Stromal cell of bone marrow (primary cell): Measurements from ENCODE around the gene DNM1.
"Not testable (repeated sequence)": the region's sequence is repeated elsewhere in the genome, so short reads cannot be mapped to it uniquely, and the experiment has no call there.

ENCODE experiments used
- DNase-seq: peaks from one replicate; pipeline ENCODE4 v3.0.0-alpha.2; 2012; ENCODE audit warnings: low read depth

Gene DNM1

DNA sequence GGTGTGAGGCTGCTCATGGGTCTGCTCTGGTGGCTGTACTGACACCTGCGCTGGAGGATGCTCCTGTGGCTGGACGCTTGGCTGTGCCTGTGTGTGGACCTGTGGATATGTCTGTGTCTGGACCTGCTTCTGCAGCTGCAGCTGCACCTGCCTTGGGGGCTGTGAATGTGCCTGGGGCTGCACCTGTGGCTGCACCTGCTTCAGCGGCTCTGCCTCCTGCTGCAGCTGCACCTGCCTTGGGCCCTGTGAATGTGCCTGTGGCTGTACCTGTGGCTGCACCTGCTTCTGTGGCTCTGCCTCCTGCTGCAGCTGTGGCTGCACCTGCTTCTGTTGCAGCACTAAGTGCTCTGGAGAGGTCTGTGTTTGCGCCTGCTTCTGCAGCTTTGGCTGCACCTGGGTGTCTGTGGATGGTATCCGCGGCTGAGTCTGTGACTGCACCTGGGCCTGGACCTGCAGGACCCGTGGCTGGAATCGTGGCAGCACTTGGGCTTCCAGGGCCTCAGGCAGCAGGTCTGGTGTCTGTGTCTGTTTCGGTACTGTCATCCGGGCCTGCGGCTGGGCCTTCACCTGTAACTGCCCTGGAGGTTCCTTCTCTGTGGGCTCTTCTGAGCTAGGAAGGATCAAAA, 24.3 kb upstream of the DNM1 start:
- DNase-seq, result no peak

DNA sequence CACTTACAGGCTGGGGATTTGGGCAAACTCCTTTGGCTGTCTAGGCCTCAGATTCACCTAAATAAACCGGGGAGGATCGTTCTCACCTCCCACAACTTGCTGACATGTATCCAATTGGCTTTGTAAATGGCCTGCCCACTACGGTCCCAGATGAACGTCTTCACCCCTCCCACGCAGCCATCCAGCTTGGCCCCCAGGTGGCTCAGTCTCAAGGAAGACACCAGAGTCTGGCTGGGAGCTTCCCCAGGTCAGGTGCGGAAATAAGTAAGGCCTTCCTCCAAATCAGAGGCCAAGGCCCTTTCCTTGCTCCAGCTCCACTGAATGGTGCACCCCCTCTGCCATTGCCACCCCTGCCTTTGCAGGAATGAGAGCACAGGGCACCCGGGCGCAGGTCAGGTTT, 23.2 kb upstream of the DNM1 start:
- DNase-seq, result no peak

DNA sequence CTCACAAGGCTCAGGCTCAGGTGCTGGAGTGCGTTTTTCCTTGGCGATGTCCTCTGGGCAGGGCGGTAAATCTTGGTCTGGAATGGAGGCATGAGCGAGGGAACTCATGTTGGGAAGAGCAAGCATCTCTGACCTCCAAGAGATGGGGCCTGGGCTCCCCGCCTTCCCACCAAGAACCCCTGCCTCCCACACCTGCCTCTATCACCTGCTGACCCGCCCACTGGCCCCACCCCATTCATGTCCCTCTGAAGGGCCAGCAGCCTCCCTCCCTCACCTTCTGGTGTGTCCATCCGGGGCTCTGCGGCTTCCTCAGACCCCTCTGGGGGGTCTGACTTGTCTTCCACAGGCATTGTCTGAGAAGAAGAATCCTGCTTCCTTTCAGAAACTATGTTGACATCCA, 22.7 kb upstream of the DNM1 start:
- DNase-seq, result no peak

DNA sequence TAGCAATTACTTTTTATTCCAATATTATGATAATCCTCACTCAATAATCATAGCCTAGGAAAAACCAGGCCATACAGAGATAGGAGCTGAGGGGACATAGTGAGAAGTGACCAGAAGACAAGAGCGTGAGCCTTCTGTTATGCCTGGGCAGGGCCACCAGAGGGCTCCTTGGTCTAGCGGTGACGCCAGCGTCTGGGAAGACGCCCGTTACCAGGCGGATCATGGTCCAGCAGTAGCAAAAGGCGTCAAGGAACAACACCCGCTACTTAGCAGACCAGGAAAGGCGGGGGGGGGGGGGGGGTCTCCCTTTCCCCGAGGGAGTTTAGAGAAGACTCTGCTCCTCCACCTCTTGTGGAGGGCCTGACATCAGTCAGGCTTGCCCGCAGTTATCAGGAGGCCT, 21.7 kb upstream of the DNM1 start:
- DNase-seq, result not testable (repeated sequence)

DNA sequence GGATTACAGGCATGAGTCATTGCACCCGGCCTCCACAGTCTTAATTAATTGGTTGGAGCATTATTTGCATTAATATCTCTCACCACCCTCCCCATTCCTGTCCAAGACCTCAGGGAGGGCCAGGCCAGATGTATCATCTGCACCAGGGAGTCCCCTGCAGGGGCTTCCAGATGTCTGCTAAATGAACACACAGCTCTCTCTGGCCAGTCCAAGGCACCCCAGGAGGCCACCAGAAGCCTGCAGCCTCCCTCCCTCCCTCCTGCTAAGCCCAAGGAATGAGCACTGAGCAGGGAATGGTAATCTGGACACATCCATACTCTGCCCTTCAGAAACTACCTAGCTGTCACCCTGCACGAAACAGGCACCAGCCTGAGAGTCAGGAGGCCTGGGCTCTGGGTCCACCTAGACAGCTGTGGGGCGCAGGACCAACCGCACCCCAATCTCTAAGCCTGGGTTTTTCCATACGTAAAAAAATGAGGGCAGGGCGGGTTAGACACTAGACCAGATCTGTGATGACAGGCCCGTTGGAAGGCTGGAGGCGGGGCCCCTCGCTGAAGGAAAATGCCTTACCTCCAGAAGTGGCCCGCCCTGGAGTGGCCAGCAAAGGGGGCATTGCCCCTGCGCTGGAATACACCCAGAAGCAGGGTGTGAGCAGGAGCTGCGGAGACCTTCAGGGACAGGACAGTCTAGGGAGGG, 20.1 kb upstream of the DNM1 start:
- DNase-seq, result no peak

DNA sequence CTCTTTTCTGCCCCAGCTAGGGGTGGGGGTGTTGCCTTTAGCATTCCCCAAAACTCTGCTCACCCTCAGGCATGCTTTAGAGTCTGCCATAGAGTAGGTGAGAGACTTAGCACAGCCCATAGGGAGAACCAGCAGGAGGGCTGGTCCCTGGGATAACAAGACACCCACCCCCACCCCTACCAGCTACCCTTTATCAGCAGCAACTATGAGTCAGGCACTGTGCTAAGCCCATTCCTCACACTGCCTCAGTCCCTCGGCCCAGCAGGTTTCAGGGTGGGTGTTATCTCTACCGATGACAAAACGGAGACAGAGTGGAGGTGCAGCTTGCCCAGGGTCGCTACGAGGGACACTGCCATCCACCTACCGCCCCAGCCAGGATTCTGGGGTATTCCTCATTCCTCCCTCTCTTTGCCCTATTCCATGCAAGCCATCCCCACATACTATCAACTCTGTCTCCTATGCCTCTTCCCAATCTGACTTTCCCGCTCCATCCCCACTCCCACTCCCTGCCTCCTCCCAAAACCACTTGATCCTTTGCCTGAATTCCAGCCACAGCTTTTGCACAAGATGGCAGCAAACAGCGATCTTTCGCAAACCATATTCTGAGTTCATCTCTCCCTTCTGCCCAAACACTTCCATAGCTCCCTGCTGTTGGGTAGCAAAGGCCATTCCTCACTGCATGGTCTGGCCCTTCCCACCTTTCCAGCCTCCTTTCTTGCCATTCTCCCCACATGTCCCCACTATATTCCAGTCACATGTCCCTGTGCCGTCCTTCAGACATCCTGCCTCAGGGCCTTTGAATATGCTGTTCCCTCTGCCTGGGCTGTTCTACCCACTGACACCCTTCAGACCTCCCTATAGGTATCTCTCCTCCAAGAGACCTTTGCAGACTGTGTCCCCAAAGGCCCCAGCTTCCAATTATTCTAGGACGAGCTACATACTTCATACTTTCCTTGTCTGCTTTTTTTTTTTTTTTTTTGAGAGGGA, 16.9 kb upstream of the DNM1 start:
- no peak for DNase-seq

DNA sequence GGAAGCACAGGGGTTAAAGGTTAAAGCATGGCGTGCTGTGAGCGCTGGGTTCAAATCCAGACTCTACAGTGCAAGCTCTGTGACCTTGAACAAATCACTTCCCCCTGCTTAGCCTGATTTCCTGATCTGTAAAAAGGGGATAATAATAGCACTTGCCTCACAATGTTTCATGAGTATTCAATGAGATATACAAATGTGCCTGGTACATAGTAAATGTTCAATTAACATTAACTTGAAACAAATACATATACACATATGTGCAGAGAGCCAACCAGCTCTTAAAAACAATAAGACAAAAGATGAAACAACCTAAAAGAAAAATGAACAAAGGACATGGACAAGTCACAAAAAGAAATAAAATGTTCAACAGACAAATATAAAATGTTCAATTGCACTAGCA, 15.8 kb upstream of the DNM1 start:
- DNase-seq, result no peak

DNA sequence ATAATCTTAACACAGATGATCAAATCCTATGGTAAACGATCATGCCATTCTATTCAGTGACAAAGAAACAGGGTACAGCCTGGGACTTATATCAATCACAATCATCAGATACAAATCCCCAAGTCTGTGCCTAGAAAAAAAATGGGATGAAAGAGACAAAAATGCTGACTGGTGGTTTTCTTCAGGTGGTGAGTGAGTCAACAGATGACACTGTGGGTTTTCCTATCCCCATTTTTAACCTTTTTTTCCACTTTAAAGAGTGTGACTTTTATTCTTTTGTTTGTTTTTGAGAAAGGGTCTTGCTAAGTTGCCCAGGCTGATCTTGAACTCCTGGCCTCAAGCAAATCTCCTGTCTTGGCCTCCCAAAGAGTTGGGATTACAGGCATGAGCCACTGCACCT, 15.0 kb upstream of the DNM1 start:
- no peak for DNase-seq

DNA sequence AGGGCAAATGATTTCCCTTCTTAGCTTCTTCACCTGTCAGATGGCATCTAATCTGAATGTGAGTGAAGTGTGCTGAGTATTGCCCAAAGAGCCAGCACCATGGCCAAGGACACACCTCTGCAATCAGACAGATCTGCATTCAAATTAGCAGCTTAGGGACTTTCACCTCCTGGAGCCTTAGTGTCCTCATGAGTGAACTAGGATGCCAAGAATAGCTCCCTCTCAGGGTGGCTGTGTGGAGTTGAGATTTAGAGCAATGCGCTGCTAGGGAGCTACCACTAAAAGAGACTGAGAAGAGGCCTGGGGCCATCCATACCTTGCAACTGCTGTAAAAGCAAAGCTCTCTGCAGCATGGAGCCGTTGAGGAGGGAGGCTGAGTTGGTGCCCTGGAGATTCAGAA, 13.2 kb upstream of the DNM1 start:
- DNase-seq, result no peak

DNA sequence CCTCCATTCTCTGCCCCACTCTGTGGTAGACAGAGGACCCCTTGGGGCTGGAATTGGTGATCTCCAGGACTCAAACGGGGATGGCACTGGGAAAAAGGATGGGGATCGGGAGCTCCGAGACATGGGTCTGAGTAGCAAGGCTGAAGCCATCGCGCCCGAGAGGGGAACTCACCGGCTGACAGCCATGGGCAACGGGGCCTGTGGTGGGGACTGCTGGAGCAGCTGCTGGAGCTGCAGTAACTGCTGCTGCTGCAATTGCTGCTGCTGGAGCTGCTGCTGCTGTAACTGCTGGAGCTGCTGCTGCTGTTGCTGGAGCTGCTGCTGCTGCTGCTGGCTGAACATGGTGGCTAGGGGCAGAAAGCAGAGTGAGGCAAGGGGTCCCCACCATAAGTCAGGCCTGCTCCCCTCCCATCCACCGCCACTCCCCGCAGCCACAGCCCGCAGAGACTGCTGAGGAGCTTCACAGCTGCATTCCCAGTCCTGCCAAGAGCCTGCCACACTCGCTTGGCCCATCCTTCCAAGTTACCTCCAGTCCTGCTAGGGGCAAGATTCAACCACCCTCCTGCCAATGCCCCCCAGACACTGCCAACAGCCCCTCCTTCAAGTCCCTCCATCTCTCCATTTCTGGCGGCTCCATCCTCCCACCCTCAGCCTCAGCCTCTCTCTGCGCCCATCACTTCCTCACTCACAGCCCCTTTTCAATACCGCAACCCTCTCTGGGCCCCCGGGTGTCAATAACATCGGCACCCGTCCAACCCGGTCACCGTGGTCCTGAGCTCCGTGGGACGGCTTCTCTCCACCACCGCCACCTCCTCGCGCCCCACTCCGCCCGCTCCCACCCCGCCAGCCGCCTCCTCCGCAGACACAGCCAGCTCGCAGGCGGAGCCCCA, 12.4 kb upstream of the DNM1 start:
- no peak for DNase-seq

DNA sequence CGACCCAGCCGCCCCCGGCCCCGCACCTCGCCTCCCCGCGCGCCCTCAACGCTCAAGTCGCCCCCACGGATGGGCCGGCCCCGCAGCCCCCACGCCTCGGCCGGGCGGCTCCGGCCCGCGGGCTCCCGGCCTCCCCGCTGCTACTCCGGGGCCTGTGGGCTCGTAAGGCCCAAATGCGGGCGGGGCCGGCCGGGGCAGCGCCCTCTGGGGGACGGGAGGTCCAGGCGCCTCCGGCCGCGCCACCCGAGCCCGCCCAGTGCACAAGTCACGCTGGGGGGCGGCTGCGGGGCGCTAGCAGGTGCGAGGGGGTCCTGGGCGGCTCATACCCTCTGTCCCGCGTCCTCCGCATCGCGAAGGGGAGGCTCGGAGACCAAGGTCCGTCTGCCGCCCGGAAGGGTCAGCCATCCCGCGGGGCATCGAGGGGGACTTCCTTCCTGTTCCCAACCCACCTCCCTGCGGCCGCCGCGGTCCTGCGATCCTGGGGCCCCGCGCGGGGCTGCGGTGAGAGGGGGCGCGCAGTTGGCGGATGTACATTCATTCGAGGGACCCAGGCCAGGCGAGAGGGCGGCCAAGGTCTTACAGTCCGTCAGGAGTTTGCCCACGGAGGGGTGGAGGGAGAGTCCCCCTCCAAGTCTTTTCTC, 11.7 kb upstream of the DNM1 start, which contains the start of gene CIZ1:
TSS of gene CIZ1 (minus strand) at position 167 of the 641 bp plus-strand sequence. CDS start 715 bp downstream, outside the sequence.
- peak; percentile 63 for DNase-seq

DNA sequence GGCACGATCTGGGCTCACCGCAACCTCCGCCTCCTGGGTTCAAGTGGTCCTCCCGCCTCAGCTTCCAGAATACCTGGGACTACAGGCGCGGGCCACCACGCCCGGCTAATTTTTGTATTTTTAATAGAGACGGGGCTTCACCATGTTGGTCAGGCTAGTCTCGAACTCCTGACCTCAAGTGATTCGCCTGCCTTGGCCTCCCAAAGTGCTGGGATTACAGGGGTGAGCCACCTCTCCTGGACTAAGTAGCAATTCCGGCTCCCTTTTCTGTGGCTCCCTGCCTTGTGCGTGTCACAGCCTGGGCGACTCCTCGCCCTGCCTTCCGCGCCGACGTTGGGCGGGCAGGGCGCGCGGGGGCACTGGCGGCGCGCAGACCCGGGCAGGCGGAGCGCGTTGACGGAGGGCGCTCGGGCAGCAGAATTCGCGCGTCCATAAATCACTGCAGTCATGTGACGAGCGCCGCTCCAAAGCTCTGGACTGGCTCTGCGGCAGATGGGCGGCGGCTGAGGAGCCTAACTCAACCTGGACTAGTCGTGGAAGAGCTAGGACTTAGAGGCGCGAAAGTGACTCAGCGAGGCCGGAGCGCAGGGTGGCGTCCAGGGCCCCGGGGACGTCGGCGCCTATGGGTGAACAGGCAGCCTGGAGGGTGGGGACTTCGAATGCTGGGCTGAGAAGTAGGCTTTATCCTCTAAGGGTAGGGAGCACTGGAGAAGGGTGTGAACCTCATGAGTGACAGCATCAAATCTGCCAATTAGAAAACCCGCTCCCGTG, 10.4 kb upstream of the DNM1 start:
- peak; percentile 72 for DNase-seq

DNA sequence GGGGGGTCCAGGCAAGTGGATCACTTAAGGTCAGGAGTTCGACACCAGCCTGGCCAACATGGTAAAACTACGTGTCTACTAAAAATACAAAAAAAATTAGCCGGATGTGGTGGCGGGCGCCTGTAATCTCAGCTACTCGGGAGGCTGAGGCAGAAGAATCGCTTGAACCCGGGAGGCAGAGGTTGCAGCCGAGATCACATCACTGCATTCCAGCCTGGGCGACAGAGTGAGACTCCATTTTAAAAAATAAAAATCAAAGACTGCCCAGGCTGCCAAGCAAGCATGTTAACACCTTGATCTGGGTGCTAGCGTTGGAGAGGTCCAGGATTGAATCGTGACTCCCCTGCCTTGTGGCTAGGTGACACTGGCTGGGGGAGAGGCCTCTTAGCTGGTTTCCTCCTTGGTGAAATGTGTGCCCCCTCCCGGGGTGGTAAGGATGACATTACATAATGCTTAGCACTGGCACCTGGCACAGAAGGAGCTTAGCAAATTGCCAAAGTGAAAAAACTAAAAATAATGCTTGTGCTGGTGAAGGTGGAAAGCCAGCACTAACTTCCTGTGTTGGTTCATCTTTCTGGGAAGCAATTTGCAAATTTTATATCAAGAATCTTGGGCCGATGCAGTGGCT, 9.6 kb upstream of the DNM1 start:
- no peak for DNase-seq

DNA sequence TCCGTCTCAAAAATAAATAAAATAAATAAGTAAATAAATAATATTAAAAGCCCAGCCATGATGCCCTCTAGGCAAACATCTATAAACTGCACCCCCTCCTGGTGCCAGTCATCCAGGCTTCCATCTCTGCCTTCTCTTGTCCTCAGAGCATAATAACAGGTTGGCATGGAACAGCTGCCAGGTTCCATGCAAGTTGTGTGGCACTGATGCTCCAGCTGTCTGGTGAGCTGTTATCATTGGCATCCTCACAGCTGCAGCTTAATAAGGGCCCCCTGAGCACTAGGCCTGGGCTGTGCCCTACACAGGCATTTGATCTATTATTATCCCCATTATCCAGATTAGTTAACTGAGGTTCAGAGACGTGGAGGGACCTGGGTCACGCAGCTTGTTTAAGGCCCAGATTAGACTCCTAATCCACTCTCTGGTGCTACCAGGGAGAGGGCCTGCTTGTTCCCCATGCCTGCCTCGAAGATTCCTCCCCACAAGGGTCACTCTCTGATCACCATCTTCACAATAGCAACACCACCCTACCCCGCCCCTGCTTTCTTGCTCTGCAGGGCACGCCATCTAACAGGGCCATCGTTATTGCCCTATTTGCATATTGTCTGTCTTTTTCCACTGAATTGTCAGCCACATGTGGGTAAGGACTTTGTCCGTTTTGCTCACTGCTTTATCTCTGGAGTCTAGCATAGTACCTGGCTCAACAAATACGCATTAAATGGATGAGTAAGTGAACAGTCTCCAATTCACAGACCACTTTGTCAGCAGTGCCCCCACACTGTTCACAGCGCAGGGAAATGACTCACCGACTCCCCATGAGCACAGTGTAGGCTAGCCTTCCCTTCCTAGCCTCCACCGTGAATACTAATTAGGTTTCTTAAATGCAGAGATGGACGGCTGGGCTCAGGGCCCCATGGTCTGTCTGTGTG, 1.5 kb upstream of the DNM1 start:
- no peak for DNase-seq

DNA sequence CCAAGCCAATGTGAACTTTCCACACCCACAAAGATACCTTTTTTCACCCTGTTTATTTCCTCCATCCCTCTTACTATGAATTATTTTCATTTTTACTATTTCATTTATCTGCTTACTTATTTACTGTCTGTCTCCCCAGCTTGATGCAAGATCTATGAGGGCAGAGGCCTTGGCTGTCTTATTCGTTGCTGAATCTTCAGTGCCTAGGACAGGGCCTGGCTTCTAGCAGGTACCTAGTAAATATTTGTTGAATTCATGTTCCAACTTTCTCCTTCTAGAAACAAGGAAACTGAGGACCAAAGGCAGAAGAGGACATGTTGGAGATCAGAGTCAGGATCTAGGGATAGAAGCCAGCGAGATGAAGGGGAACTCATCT, 543 bp upstream of the DNM1 start:
- no peak for DNase-seq

DNA sequence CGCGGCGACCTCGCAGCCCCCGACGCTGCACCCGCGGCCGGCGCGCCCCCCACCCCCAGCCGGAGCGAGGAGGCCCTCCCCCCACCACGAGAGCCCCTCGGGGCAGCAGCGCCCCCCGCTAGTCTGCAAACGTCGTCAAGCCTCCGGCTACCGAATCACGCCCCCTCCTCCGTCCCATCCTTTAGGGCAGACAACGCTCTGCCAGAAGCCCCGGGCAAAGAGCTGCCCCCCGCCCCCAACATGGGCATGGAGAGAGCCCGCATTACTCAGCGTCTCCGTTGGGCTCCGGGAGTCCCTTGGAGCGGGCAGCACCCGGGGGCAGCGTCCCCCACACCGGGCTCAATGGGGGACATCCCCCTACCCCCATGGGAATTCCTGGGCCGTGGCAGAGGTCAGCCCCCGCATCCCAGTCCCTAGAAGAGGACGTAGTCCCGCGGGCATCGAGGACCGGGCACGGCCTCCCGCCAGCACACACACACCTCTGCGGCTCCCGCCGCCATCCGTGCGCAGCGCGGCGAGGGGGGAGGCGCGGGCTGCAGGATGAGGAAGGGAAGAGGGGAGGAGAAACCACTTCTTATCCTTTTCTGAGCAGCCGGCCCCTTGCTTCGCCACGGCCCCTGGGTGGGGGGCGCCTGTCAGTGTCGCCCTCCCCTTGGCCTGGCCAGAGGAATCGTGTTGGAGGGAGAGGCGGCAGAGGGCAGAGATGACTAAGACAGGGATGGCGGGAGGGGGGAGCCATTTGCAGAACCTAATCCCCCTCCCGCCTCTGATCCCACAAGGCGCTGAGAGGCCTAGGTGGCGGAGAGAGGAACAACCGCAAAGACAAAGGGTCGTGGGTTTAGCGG, 750 bp downstream of the DNM1 start:
- no peak for DNase-seq

DNA sequence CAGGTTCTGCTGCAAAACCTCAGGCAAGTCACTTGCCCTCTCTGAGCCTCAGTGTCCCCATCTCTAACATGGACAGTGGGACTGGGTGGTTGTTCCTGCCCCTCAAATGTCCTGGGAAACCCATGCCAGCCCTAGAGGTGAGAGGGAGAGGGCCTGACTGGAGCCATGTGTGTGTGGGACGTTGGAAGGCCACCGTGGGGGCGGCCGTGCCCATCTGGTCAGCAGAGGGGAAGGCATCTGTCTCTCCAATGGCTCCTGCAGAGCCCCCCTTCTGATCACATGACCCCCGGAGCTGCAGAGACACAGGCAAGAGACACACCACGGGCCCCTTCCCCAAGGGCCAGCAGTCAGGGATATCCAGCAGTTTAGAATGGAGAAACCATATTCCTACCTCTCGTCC, 1.7 kb downstream of the DNM1 start:
- DNase-seq, result no peak
